Measurements from ENCODE around the gene MOXD1. TPM values are rescaled to one million over a fixed set of nuclear protein-coding genes. Genes with fewer than 3 reads are reported as not detected.
"Not testable (repeated sequence)": the region's sequence is repeated elsewhere in the genome, so short reads cannot be mapped to it uniquely, and the experiment has no call there.

MOXD1 gene
- total RNA-seq, 2 experiments from 2014 or later: not detected

GRCh38 chr6:132364306-132365074, 36.8 kb downstream of the MOXD1 start:
- POLR2A ChIA-PET: no interaction called here
- H3K36me3 Mint-ChIP-seq (ENCODE audit: low read depth): no peaks in the 10 kb centered on the region
- no peak overlapping the region for H3K27ac Mint-ChIP-seq
- CTCF ChIA-PET: interaction anchor here (1.3 to 2.6 kb wide), 2 partner anchors 85 to 120 kb away, joined by 4 to 7 read pairs; no protein-coding TSS in a partner anchor
- H3K4me3 Mint-ChIP-seq: no peak overlapping the region
- H3K4me1 Mint-ChIP-seq (ENCODE audit: low read depth): peaks cover 9% of the 10 kb centered on the region
- H3K9me3 Mint-ChIP-seq (ENCODE audit: insufficient read depth): no peaks in the 10 kb centered on the region
- ATAC-seq: no peak
- peaks cover 22% of the 10 kb centered on the region for H3K27me3 Mint-ChIP-seq (ENCODE audit: low read depth)
- no peak for DNase-seq

GRCh38 chr6:132362442-132363185, 38.7 kb downstream of the MOXD1 start:
- no peaks in the 10 kb centered on the region for H3K9me3 Mint-ChIP-seq (ENCODE audit: insufficient read depth)
- DNase-seq: no peak
- ChIA-PET CTCF (interaction anchor here (1.4 to 2.6 kb wide), 2 partner anchors 83 kb away, joined by 4 to 7 read pairs; no protein-coding TSS in a partner anchor), POLR2A (no interaction called here)
- peaks cover 11% of the 10 kb centered on the region for H3K27me3 Mint-ChIP-seq (ENCODE audit: low read depth)
- ATAC-seq: no peak
- peaks cover 9% of the 10 kb centered on the region for H3K4me1 Mint-ChIP-seq (ENCODE audit: low read depth)
- H3K27ac Mint-ChIP-seq: no peak overlapping the region
- no peak overlapping the region for H3K4me3 Mint-ChIP-seq
- H3K36me3 Mint-ChIP-seq (ENCODE audit: low read depth): no peaks in the 10 kb centered on the region

GRCh38 chr6:132361101-132361500, 40.2 kb downstream of the MOXD1 start:
- Mint-ChIP-seq H3K4me3 (no peak overlapping the region), H3K27ac (no peak overlapping the region), H3K4me1 (ENCODE audit: low read depth) (peaks cover 9% of the 10 kb centered on the region), H3K9me3 (ENCODE audit: insufficient read depth) (no peaks in the 10 kb centered on the region), H3K36me3 (ENCODE audit: low read depth) (peaks cover under 1% of the 10 kb centered on the region), H3K27me3 (ENCODE audit: low read depth) (peaks cover 10% of the 10 kb centered on the region)
- ChIA-PET POLR2A (no interaction called here), CTCF (interaction anchor here (1.4 kb wide), 1 partner anchor 81 kb away, joined by 4 read pairs; no protein-coding TSS in a partner anchor)
- ATAC-seq (no peak), DNase-seq (no peak)

GRCh38 chr6:132359886-132360285, 41.4 kb downstream of the MOXD1 start:
- Mint-ChIP-seq H3K27ac (no peak overlapping the region), H3K36me3 (ENCODE audit: low read depth) (peaks cover 5% of the 10 kb centered on the region), H3K9me3 (ENCODE audit: insufficient read depth) (no peaks in the 10 kb centered on the region), H3K27me3 (ENCODE audit: low read depth) (peaks cover 10% of the 10 kb centered on the region), H3K4me3 (no peak overlapping the region), H3K4me1 (ENCODE audit: low read depth) (peaks cover 6% of the 10 kb centered on the region)
- CTCF ChIA-PET: no interaction called here
- no peak for ATAC-seq
- POLR2A ChIA-PET: no interaction called here
- no peak for DNase-seq

GRCh38 chr6:132357120-132357519, 44.2 kb downstream of the MOXD1 start:
- peaks cover 23% of the 10 kb centered on the region for H3K4me1 Mint-ChIP-seq (ENCODE audit: low read depth)
- H3K9me3 Mint-ChIP-seq (ENCODE audit: insufficient read depth): no peaks in the 10 kb centered on the region
- ChIA-PET POLR2A (no interaction called here), CTCF (no interaction called here)
- peaks cover 7% of the 10 kb centered on the region for H3K36me3 Mint-ChIP-seq (ENCODE audit: low read depth)
- H3K4me3 Mint-ChIP-seq: no peak overlapping the region
- ATAC-seq: no peak
- peaks cover 14% of the 10 kb centered on the region for H3K27me3 Mint-ChIP-seq (ENCODE audit: low read depth)
- DNase-seq: no peak
- H3K27ac Mint-ChIP-seq: no peak overlapping the region

- ATAC-seq (peak; percentile 57), DNase-seq (peak; percentile 67)
- H3K36me3 Mint-ChIP-seq (ENCODE audit: low read depth): peaks cover 7% of the 10 kb centered on the region
- ChIA-PET CTCF (interaction anchor here (1.4 to 1.7 kb wide), 3 partner anchors 75 to 130 kb away, joined by 5 to 7 read pairs (median 6); no protein-coding TSS in a partner anchor), POLR2A (interaction anchor here (0.6 kb wide), 1 partner anchor 141 kb away, joined by 3 read pairs; no protein-coding TSS in a partner anchor)
- H3K4me1 Mint-ChIP-seq (ENCODE audit: low read depth): peaks cover 28% of the 10 kb centered on the region
- H3K9me3 Mint-ChIP-seq (ENCODE audit: insufficient read depth): no peaks in the 10 kb centered on the region
- H3K4me3 Mint-ChIP-seq: no peak overlapping the region
- H3K27ac Mint-ChIP-seq: peak overlapping the region; percentile 67
- peaks cover 9% of the 10 kb centered on the region for H3K27me3 Mint-ChIP-seq (ENCODE audit: low read depth)
These were observed 46.6 kb downstream of the MOXD1 start for GRCh38 chr6:132354517-132355167.

GRCh38 chr6:132351986-132352385, 49.3 kb downstream of the MOXD1 start:
- ATAC-seq, CTCF ChIA-PET: not testable (repeated sequence)

GRCh38 chr6:132348231-132348630, 53.0 kb downstream of the MOXD1 start:
- peaks cover 13% of the 10 kb centered on the region for H3K4me1 Mint-ChIP-seq (ENCODE audit: low read depth)
- ChIA-PET CTCF (no interaction called here), POLR2A (no interaction called here)
- ATAC-seq (no peak), DNase-seq (no peak)
- no peaks in the 10 kb centered on the region for H3K9me3 Mint-ChIP-seq (ENCODE audit: insufficient read depth)
- H3K4me3 Mint-ChIP-seq: no peak overlapping the region
- peaks cover 12% of the 10 kb centered on the region for H3K27me3 Mint-ChIP-seq (ENCODE audit: low read depth)
- H3K36me3 Mint-ChIP-seq (ENCODE audit: low read depth): no peaks in the 10 kb centered on the region
- H3K27ac Mint-ChIP-seq: no peak overlapping the region

More at GRCh38 chr6:132351986-132352385, 49.3 kb downstream of the MOXD1 start:
- H3K27me3 Mint-ChIP-seq (ENCODE audit: low read depth); DNase-seq; POLR2A ChIA-PET; H3K9me3 Mint-ChIP-seq (ENCODE audit: insufficient read depth); H3K27ac Mint-ChIP-seq; H3K4me3 Mint-ChIP-seq; H3K36me3 Mint-ChIP-seq (ENCODE audit: low read depth): not testable (repeated sequence)
- H3K4me1 Mint-ChIP-seq (ENCODE audit: low read depth): peaks cover 28% of the 10 kb centered on the region

- Mint-ChIP-seq H3K27ac (no peak overlapping the region), H3K4me3 (no peak overlapping the region), H3K36me3 (ENCODE audit: low read depth) (no peaks in the 10 kb centered on the region), H3K27me3 (ENCODE audit: low read depth) (peaks cover 3% of the 10 kb centered on the region), H3K4me1 (ENCODE audit: low read depth) (no peaks in the 10 kb centered on the region), H3K9me3 (ENCODE audit: insufficient read depth) (no peaks in the 10 kb centered on the region)
- DNase-seq: no peak
- ChIA-PET CTCF (no interaction called here), POLR2A (no interaction called here)
- ATAC-seq: no peak
These were observed 56.5 kb downstream of the MOXD1 start for GRCh38 chr6:132344811-132345210.

- ChIA-PET POLR2A (no interaction called here), CTCF (interaction anchor here (1.8 kb wide), 1 partner anchor 62 kb away, joined by 9 read pairs; no protein-coding TSS in a partner anchor)
- Mint-ChIP-seq H3K27me3 (ENCODE audit: low read depth) (peaks cover 3% of the 10 kb centered on the region), H3K4me1 (ENCODE audit: low read depth) (no peaks in the 10 kb centered on the region), H3K27ac (no peak overlapping the region), H3K36me3 (ENCODE audit: low read depth) (no peaks in the 10 kb centered on the region), H3K4me3 (no peak overlapping the region), H3K9me3 (ENCODE audit: insufficient read depth) (no peaks in the 10 kb centered on the region)
- DNase-seq (no peak), ATAC-seq (no peak)
These were observed 59.6 kb downstream of the MOXD1 start for GRCh38 chr6:132341646-132342045.

GRCh38 chr6:132334521-132334885, 66.8 kb downstream of the MOXD1 start:
- no peak for ATAC-seq
- Mint-ChIP-seq H3K36me3 (ENCODE audit: low read depth) (no peaks in the 10 kb centered on the region), H3K9me3 (ENCODE audit: insufficient read depth) (no peaks in the 10 kb centered on the region), H3K27ac (no peak overlapping the region), H3K4me3 (no peak overlapping the region), H3K27me3 (ENCODE audit: low read depth) (peaks cover 5% of the 10 kb centered on the region), H3K4me1 (ENCODE audit: low read depth) (no peaks in the 10 kb centered on the region)
- DNase-seq: no peak
- ChIA-PET POLR2A (no interaction called here), CTCF (no interaction called here)

Data from activated CD8-positive, alpha-beta T cell treated with anti-CD3 and anti-CD28 coated beads, Interleukin-2, amount 10 ng/mL, durations not matched to agents 7 days and 5 days (primary cell).